ENCODE measurements around the gene CER1. TPM values are rescaled to one million over a fixed set of nuclear protein-coding genes. Genes with fewer than 3 reads are reported as not detected.

The CER1 gene
- total and polyA plus RNA-seq, 2 donors (not counting 3 experiments of a cell fraction or from before 2014, with no cell fraction given) = 0.06 TPM; not detected in 1

DNA sequence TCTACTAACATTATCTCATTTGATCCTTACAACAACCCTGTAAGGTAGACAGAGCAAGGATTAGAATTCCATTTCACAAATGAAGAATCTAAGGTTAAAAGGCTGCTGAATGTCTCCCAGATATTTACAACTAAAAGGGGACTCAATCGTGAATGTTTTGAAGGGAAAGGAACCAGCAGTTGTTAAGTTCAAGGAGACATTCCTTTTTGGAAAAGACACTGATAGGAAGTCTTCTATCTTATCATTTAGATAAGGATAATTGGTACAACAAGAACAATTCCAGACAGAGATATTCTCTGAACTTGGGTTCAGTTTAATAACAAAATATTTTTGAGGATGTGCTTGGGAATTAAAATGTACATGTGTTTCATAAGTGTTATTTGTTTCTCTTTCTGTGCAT is 37.5 kb upstream of the CER1 start:
- TF ChIP-seq EZH2 (IDR thresholded peaks at IDR 0.05; ENCODE audit: borderline replicate concordance, low read depth, low read length, severe bottlenecking) (no peak), JUN (IDR thresholded peaks at IDR 0.05; ENCODE audit: borderline replicate concordance, insufficient read depth, insufficient read length, low read depth) (no peak), FOS (IDR thresholded peaks at IDR 0.05; ENCODE audit: borderline replicate concordance, insufficient read depth, low read length) (no peak), GATA2 (IDR thresholded peaks at IDR 0.05; ENCODE audit: insufficient read depth, insufficient read length, low read depth, low read length) (no peak), POLR2A (IDR thresholded peaks at IDR 0.05; ENCODE audit: low read depth, low read length) (no peak), MYC (IDR thresholded peaks at IDR 0.05; ENCODE audit: low read depth, low read length) (no peak)
- TF ChIP-seq, protein P1, sequence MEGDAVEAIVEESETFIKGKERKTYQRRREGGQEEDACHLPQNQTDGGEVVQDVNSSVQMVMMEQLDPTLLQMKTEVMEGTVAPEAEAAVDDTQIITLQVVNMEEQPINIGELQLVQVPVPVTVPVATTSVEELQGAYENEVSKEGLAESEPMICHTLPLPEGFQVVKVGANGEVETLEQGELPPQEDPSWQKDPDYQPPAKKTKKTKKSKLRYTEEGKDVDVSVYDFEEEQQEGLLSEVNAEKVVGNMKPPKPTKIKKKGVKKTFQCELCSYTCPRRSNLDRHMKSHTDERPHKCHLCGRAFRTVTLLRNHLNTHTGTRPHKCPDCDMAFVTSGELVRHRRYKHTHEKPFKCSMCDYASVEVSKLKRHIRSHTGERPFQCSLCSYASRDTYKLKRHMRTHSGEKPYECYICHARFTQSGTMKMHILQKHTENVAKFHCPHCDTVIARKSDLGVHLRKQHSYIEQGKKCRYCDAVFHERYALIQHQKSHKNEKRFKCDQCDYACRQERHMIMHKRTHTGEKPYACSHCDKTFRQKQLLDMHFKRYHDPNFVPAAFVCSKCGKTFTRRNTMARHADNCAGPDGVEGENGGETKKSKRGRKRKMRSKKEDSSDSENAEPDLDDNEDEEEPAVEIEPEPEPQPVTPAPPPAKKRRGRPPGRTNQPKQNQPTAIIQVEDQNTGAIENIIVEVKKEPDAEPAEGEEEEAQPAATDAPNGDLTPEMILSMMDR (IDR thresholded peaks at IDR 0.05; ENCODE audit: extremely low read depth in 1 of 2, insufficient read depth in 1 of 2, low read depth in 1 of 2, low read length in 2 of 2) = no peak
- TF ChIP-seq, protein P2, sequence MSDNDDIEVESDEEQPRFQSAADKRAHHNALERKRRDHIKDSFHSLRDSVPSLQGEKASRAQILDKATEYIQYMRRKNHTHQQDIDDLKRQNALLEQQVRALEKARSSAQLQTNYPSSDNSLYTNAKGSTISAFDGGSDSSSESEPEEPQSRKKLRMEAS (IDR thresholded peaks at IDR 0.05; ENCODE audit: insufficient read depth, insufficient read length) = no peak

More for the DNA sequence above, 37.5 kb upstream of the CER1 start:
- Histone ChIP-seq H3K27me3 (ENCODE audit: control insufficient read depth in 2 of 2, insufficient read depth in 2 of 2, low read length in 2 of 2) (no peaks in the 10 kb centered on the region), H3K36me3 (ENCODE audit: control insufficient read depth in 2 of 2, extremely low read depth in 1 of 2, insufficient read depth in 2 of 2, low read length in 2 of 2) (no peaks in the 10 kb centered on the region), H3K27ac (ENCODE audit: insufficient read depth, low read depth, low read length) (no peak overlapping the region), H3K4me3 (replicated peaks in 1 of 3; ENCODE audit: insufficient read depth in 1 of 3, low read depth in 1 of 3, low read length in 3 of 3) (no peak overlapping the region), H3K9me3 (replicated peaks; ENCODE audit: control insufficient read depth, insufficient read depth, low read length) (no peaks in the 10 kb centered on the region), H4K20me1 (replicated peaks; ENCODE audit: control insufficient read depth, extremely low read depth, insufficient read depth, low read length) (no peaks in the 10 kb centered on the region), H2AFZ (ENCODE audit: low read depth, low read length) (no peak overlapping the region), H3K9me1 (replicated peaks; ENCODE audit: control insufficient read depth, extremely low read depth, insufficient read depth, low read length) (no peaks in the 10 kb centered on the region), H3K9ac (replicated peaks; ENCODE audit: extremely low read depth, insufficient read depth, low read length) (no peak overlapping the region), H3K4me2 (ENCODE audit: insufficient read depth, low read length) (no peak overlapping the region), H3K4me1 (ENCODE audit: control insufficient read depth, extremely low read depth, insufficient read depth, low read length) (no peaks in the 10 kb centered on the region), H3K79me2 (ENCODE audit: control insufficient read depth, insufficient read depth, low read length) (no peaks in the 10 kb centered on the region)
- intact Hi-C loops (cut with micrococcal nuclease) (no loop called here), dilution Hi-C loops (cut with MboI; ENCODE audit: extremely low pct_ligation_motif_present, low sequenced_read_pairs) (no loop called here)
- no peak for FAIRE-seq
- CTCF ChIA-PET = interaction anchor here (1.5 to 2.0 kb wide), 2 partner anchors 9 to 11 kb away, joined by 3 to 15 read pairs; no protein-coding TSS in a partner anchor
- DNase-seq (ENCODE audit: low read depth, low spot score) = no peak
- POLR2A ChIA-PET = no interaction called here
- BruUV-seq (replicated peaks) = no TSS peak

All from endothelial cell of umbilical vein (primary cell).